Measurements from ENCODE around the gene TTLL11.

Gene TTLL11

DNA sequence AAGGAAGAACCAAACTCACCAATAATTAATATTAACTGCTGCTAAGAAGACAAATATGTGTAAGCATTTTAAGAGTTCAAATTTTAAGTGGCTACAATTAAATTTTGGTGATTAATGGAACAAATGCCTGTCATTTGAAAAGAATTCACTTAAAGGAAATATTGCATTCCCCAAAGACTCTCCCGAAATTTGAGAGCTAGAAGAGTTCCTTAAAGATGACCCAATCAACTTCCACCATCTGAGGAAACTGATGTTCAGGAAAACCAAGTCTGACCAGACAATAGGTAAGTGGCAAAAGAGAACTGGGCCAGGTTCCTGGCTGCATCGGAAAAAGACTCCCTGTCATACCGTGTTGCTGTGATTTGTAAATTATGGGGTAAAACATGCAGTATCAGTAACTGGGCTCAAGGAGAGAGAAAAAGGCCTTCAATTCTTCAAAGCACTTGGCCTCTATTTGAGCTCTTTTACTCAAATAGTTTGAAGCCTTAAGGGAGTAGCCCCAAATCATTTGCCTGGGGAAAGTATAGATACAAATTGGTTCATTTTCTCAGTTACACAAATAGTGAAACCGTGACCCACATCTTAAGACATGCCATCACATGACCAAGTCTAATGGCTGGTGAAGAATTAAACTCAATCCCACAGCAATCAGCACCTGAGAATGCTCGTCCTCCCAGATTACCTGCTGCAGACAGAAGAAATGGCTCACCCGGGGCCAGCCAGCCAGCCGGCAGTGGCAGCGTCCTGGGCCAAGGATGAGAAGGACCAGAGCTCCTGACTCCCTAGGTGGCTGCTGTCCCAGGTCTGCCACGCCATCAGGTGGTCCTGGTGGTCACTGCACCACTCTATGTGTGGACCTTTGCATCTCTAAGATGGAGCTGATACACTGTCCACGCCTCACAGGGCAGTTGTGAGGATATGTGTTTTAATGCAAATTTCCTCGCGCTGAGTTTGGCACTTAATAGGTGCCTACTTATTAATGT is 162.9 kb downstream of the TTLL11 start:
- DNase-seq: no peak

DNA sequence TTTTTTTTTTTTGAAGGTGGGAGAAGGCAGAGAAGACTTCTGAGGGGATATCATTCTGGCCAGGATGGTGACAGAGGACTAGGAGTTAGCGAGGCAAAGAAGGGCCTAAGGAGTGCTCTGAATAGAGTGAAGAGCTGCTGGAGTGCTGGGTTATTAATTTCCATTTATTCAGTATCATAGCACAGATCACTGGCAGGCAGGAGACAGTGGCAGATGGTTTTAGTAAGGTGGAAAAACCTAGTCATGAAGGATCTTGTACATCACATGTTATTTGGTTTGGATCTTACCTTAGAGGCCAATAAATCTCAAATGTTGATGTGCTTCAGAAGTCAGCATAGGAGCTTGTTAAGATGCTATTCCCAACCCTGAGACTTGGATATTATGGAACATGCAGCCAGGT is 165.5 kb downstream of the TTLL11 start:
- no peak for DNase-seq

DNA sequence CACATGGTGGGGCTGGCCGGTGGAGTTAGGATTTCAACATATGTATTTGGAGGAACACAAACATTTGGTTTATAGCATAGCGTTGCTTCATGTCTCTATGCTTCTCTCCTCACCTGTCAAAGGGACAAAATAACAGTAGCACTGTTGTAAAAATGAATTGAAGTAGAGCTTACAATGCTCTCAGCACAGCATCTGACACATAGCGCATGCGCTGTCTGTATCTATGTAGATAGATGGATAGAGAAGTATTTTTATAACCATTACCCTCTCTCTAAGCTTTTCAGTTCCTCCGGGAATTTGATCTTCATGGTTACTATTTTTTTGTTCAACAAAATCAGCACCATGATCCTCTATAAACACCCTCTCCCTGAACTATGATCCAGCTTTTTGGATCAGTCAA is 166.0 kb downstream of the TTLL11 start:
- DNase-seq: no peak

DNA sequence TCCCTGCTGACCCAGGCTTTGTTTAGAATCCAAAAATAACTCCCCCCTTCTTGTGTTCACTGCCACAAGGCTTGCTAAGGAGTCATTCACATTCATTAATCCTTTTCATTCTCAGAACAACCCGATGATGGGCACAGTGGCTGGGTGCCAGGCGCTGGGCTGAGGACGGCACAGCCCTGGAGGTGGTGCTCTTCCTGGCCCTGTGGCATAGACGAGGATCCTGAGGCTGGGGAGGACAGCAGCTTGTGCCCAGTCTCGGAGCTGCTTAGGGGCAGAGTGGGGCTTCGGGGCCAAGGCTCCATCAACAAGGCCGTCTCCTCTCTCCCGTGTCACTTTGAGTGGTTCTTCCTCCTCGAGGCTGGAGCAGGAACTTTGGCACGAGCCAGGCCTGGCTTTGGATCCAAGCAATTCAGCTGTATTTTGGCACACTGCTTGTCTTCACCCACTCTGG is 166.7 kb downstream of the TTLL11 start:
- no peak for DNase-seq

DNA sequence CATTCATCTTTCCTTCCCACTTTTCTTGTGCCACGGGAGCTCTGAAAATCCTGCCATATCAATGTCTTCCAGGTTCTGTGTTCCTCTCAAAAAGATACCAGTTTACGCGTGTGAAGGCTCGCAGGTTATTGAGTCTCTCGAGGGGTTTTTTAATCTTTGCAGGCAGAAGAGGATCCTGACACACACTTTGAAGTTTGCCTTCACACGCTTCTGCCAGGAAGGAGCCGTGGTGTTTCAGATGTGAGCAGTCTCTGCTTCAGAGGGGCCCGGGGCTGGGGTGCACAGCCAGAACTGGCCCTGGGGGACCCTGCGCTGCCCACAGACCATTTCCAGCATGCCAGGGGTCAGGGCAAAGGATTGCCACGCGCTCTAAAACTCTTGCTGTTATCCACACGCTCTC is 167.2 kb downstream of the TTLL11 start:
- DNase-seq: no peak

DNA sequence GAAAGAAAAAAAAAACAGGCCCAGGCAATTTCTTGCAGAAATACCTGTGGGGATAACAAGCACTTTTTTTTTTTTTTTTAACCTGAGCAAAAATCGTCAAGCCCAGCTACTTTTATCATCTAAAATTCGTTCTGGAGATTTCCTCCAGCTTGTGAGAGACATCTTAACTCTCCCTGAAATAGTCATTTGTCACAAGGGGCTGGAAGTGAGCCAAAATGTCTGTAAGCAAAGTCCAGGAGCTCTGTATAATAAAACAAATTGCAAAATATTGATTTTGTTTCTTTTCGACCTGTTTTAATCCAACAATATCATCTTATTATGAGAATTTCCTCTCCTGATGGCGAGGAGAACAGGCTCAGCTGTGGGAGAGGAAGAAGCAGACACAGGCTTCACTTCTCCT is 168.4 kb downstream of the TTLL11 start:
- no peak for DNase-seq

DNA sequence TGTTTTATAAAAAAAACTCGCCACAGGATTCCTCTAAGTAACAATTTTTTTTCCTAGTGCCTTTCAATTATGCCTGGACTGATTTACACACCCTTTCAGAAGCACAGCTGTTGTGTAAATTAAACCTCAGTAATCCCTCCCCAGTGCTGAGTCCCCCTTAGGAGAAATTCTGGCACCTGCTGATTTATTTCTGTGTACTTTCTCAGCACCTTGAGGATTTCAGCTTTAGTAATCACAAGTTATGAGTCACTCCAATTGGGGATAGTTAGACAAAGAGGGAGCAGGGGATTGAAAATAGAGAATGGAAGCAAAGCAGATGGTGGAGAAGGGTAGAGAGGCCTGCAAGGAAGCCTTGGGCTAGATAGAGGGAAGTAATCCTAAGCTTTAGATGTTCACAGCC is 171.7 kb downstream of the TTLL11 start:
- no peak for DNase-seq

DNA sequence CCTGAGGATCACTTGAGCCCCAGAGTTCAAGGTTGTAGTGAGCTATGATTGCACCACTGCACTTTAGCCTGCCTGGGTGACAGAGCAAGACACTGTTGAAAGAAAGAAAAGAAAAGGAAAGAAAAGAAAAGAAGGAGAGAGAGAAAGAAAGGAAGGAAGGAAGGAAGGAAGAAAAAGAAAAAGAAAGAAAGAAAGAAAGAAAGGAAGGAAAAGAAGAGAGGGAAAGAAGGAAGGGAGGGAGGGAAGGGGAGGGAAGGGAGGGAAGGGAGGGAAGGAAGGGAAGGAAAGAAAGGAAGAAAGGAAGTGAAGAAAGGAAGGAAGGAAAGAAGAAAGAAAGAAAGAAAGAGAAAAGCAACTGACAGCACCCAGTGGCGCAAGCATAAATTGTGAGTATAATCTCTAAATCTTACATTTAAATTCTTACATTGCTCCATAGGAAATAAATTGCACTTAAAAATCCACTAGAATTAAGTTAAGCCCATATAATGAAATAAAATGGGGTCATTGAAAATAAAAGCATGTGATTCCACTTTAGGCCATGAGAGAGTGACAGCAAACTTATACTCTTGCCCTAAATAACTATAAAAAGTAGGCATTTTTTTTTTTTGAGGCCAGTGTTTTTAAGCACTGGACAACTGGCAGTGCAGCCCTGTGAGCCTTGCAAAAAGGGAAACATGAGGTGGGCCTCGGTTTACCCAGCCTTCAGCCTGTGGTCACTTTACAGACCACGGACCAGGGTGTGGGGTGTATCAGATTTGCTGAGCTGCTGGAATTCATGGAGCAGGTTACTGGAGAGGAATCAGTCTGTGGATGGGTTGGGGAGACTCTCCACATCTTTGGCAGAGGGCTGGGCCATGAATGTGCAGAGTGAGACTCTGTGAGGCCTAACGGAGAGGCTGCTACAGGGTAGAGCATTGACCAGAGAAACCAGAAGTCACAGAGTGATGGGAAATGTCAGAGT is 175.5 kb downstream of the TTLL11 start:
- DNase-seq: no peak

DNA sequence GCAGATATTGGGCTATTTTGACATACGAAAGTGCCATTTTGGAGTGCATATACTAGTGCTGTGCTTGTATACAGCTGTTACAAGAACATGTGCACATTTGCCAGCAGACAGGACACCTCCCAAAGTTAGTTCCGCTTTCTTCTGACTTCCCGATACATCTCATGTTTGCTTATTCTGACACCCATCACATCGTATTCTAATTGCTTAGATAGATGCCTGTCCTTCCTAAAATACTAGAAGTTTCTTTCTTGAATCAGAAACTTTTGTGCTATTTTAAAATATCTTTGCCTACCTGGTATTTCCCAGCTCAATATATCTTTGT is 177.8 kb downstream of the TTLL11 start:
- no peak for DNase-seq

DNA sequence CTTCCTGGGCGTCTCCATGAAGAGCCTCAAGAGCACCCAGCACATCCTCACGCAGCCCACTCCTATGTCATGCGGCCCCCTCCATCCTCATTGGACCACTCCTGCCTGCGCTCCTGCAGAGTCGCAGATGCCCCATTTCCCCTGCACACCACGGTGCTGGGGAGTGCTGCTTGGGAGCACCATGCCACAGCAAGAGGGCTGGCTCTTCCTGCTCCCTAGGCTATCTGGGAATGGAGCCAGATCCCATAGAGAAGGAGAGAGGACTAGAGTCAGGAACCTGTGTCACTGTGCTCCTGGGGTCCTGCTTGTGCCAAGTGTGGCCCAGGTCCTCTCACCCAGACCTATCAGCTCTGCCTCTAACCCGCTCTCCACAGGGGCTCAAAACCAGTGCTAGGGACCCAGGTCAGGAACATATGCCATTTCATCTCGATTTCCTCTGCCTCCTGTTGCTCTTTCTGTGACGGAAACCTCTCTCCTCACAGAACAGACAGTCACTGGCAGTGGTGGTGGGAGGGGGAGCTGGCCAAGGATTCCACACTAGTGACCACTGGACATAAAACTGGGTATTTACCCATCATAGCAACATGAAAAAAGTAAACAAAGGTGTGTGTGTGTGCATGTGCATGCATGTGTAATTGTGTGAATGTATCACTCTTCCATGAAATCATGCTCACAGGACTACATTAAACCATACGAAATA is 178.4 kb downstream of the TTLL11 start:
- no peak for DNase-seq

DNA sequence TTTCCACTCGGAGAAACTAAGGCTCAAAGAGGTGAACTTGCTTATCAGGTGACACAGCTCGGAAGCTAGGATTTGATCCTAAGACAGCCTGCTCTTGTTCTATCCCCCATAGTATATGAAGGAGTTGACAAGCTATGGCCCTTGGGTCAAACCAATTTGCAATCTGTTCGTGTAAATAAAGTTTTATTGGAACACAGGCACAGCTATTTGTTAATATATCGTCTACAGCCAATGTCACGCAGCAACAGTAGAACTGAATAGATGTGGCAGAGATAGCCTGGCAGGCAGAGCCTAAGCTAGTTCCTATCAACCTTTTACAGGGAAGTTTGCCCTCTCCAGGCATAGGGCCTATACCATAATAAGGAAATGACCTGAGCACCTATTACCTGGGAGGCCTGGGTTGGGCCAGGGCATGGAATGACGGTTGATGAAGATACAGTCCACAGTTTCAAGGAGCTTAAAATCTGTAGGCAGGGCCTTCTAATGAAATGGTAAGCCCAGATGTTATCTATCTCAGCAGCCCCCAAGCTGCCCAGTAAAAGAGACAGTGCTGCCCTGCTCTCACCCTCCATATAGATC is 179.0 kb downstream of the TTLL11 start:
- DNase-seq: no peak

DNA sequence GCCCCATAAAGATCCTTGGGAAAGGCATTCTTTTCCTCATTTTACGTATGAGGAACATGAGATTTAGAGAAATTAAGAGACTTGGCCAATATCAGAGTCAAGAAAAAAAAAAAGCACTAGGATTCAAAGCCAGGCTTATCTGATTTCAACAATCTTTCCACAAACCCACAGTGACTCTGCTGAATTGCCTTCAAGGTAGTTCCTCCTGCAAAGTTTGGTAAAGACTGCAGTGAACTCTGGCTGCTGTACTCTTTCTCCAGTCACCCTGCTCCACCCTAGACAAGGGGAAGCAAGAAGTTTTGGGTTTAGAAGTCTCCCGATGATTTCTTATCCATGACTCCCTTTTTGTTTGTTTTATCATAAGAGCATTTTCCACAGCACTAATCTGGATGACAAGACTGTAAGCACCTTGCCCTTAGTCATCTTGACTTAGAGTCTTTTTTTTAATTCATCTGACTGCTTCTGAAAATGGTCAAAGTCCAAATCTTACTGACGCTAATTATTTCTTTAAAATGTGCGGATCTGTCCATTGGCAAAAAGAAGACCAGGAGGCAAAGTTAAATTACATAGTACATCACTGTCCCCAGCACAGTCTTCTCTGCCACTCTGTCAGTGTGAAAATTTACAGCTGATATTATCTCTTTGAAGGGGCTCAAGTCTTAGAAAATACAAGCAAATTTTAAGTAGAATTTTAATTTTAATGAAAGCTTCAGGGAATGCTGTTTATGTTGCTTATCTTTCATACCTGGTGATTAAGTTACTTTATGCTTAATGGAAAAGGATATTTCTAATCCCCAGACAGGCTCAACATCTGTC is 180.1 kb downstream of the TTLL11 start:
- no peak for DNase-seq

DNA sequence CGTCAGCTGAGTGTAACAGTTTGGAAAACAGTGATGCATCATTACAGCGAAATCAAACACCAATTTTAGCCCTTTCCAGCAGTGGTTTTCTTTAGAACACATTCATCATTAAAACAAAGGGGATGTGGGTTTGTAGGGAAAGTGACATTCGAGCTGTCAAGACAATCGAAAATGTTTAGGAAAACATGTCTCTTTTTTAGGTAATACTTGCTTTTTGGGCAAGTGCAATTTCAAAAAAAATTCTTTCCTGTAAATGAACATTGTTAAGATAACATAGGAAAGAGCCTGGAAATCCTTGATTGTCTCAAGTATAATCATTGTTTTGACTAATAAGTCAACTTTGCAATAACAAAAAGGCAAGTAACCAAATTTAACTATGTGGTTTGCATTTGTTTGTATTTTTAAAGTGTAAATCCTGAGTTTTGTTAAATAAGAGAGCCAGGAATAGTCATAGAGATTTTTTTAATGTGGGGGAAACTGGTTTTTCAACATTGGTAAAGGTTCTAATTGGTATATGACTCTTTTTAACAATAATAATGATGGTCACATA is 182.5 kb downstream of the TTLL11 start:
- DNase-seq: no peak

DNA sequence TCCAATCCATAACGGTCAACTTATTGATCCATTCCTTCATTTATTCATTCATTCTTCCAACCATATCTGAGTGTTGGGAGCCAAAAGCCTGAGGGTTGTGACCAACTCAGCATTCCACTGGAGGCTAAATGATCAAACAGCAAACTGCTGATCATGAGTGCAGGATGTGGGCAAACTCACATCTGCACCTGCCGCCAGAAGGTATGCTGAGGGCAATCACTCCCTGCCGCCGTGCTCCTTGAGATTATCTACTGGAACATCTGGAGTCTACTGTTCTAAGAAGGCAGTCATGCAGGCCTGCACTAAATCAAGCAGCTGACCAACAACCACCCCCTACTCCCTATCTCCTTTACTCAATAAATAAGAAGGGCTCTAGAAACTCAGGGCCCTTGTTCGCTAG is 184.0 kb downstream of the TTLL11 start:
- no peak for DNase-seq

DNA sequence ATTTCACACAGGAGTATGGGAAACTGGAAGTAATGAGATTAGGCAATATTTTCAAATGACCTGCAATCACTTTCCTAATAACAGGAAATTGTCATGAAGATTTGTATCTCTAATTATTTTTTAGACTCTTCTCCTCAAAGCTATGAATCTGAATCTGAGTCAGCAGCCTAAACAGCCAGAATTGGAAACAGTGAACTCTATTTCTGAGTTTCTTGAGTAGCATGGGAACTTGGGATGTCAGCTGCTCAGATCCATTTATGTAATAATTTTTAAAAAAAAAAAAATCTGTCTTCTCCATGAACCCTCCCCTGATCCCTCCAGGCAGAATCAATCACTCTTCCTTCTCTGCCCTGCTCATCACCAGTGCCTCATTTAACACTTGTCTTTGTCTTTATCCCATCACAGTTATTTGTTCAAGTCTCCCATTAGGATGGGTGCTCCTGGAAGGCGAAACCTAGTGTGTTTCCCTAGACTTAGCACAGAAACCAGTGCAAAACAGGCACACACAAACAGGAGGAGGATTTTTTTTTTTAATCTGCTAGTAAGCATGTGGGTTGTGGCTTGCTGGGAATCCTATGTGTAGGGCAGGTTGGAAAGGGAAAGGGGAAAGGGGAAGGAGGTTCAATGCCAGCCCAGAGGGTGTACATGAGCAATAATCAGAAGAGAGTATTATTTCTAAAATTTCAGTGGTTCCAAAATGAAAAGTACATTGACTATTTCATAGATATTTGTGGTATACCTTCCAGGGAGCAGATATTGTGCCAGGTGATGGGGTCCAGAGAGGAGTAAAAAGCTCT is 186.8 kb downstream of the TTLL11 start:
- DNase-seq: no peak

DNA sequence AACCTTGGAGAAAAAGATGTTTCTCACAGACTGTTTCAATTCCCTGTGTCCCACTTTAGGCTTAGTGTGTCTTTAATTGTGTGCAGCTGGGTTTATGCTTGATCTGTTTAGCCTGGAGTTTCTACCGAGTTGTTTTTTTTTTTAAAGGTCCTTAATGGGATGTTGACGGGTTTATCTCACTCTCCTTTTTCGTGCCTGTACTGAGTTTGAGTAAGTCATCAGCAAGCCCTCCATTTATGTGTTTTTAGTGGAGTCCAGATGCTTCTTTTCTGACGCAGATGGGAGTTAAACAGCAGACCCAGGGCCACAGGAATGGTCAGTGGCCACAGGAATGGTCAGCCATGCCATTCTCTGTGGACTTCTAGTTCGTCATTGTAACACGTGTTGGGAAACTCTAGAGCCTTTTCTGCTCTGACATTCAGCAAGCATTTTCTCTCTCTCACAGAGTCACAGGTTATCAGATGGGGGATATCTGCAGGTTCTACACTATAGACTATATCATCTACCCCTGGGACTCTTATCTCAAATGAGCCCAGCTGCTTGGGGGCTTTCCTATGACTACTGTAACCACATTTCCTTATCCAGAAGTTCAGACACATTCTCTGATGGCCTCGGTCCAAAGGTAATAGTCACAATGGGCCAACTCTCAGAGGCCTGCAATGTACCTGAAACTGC is 190.5 kb downstream of the TTLL11 start:
- DNase-seq: no peak

DNA sequence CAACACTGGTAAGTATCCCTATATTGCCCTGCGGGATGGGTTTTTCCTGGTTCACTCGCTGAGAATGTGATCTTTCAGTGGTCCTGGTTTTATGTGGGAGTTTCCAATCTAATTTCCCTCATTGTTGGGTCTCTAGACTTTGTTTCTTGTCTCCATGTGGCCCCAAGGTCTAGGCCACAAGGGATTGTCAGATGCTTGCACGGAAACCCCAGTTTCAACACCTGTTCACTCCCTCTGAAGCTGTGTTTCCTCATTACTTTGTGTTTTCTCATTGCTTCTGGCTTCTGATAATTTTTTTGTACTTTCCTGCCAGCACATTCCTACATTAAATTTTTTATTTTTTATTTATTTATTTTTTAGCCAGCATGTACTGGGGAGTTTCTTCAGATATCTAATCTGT is 191.5 kb downstream of the TTLL11 start:
- no peak for DNase-seq

DNA sequence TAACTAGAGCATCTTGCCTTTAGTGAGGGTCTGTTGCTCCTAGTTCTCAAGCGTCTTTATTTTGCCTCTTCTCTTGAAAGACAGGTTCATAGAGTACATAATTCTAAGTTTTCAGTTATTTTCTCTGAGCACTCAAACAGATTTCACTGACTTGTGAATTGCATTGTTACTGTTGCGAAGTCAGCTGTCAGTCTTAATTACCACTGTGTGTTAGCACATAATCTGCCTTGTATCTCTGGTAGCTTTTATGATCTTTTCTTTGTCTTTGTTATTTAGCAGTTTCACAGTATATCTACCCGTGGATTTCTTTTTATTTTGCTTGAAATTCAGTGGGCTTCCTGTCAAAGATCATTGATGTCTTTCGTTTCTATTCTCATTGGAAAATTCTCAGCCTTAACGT is 192.9 kb downstream of the TTLL11 start:
- DNase-seq: no peak

DNA sequence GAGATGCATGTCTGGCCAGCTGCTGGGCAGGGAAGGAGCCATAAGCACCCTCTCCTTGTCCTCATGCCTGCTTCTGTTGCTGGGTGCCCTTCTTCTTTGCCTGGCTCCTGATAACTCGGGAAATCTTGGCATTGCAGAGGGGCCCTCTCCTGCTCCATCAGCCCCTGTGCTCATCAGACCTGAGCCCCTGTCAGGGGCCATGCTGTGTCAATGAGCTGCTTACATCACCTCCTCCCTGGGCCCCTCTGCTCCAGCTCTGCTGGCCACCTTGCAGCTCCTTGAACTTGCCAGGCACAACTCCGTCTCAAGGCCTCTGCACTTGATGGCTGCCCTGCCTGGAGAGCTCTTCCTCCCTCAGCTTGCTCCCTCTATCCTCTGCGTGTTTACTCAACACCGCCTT is 194.3 kb downstream of the TTLL11 start:
- no peak for DNase-seq

DNA sequence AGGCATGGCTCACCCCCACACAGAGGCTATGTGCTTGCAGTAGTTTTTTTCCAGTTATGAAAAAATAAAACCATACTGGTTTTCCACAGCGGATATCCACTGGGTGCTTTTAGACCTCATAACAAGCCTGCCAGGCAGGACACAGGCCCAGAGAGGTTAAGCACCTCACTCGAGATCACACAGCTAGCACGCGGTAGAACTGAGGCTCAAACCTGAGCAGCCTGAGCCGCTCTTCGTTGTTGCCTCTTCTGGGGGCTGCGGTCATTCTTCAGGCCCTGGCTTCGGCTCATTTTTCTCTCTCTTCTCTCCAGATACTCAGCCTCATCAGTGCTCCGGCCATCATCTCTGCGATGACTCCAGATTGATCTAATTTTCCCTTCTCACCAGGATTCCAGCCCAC is 196.0 kb downstream of the TTLL11 start:
- no peak for DNase-seq
